Naive thymus-derived CD8-positive, alpha-beta T cell (primary cell): ENCODE data around the gene TMSB4X. TPM values are rescaled to one million over a fixed set of nuclear protein-coding genes. Genes with fewer than 3 reads are reported as not detected.
"Not testable (repeated sequence)": the region's sequence is repeated elsewhere in the genome, so short reads cannot be mapped to it uniquely, and the experiment has no call there.

Source experiments
- ATAC-seq, 2 donors: fragments of 150-1000 bp; cut with Tn5 transposase in 1 of 2; sonication (Bioruptor Pico), chemical (Tn5 transposase) in 1 of 2; 1 replicate in 1 of 2; 2 replicates in 1 of 2; pipeline ENCODE4 v1.10.0; 2021; ENCODE audit warnings: mild to moderate bottlenecking in 2 of 2, moderate library complexity in 2 of 2
- POLR2A ChIA-PET: fragments of 350-600 bp; sonication (Branson Sonifier 250); formaldehyde crosslinking; loops from one replicate; lab custom pipeline; 2021; ENCODE audit warnings: antibody characterized with exemption; lab: Charles Lee
- DNase-seq, 10 donors: peaks; one replicate each; pipeline versions ENCODE4 v3.0.0 to v3.0.0-alpha.2; 2020 to 2022
- H3K27ac Mint-ChIP-seq, 10 donors: one replicate each; pipeline ENCODE4 v1.8.0; 2020 to 2022; ENCODE audit warnings: mild to moderate bottlenecking in 10 of 10, mixed read lengths in 10 of 10, moderate library complexity in 4 of 10, inconsistent platforms in 1 of 10
- H3K27me3 Mint-ChIP-seq, 5 donors: one replicate each; pipeline ENCODE4 v1.8.0; 2021 to 2022; ENCODE audit warnings: mixed read lengths in 5 of 5
- H3K36me3 Mint-ChIP-seq, 3 donors: one replicate each; pipeline ENCODE4 v1.8.0; 2020 to 2022; ENCODE audit warnings: mixed read lengths in 3 of 3, mild to moderate bottlenecking in 2 of 3, inconsistent platforms in 1 of 3
- H3K4me1 Mint-ChIP-seq, 4 donors: one replicate each; pipeline ENCODE4 v1.8.0; 2021 to 2022; ENCODE audit warnings: mixed read lengths in 4 of 4
- H3K4me3 Mint-ChIP-seq, 10 donors: one replicate each; pipeline ENCODE4 v1.8.0; 2020 to 2022; ENCODE audit warnings: mild to moderate bottlenecking in 10 of 10, mixed read lengths in 10 of 10, moderate library complexity in 6 of 10, inconsistent platforms in 1 of 10
- H3K9me3 Mint-ChIP-seq, 9 donors: one replicate each; pipeline ENCODE4 v1.8.0; 2020 to 2022; ENCODE audit warnings: mixed read lengths in 9 of 9, mild to moderate bottlenecking in 3 of 9, inconsistent platforms in 1 of 9, moderate library complexity in 1 of 9
- polyA plus RNA-seq, 3 donors: library from polyadenylated mRNA; unstranded; fragments of 300-500 nt; fragmentation: Illumina TruSeq; gene quantifications; one replicate each; pipeline ENCODE4 v1.2.3, GENCODE V29; 2021
- total RNA-seq, 8 experiments: library from RNA in 2 of 8; stranded (reverse) in 2 of 8; gene quantifications; one replicate each; pipeline ENCODE4 v1.2.3 and lab custom pipeline; 2021 to 2026

Gene TMSB4X
- total and polyA plus RNA-seq, 5 experiments from 2014 or later = 4,350 to 30,039 (median 23,903) TPM

DNA sequence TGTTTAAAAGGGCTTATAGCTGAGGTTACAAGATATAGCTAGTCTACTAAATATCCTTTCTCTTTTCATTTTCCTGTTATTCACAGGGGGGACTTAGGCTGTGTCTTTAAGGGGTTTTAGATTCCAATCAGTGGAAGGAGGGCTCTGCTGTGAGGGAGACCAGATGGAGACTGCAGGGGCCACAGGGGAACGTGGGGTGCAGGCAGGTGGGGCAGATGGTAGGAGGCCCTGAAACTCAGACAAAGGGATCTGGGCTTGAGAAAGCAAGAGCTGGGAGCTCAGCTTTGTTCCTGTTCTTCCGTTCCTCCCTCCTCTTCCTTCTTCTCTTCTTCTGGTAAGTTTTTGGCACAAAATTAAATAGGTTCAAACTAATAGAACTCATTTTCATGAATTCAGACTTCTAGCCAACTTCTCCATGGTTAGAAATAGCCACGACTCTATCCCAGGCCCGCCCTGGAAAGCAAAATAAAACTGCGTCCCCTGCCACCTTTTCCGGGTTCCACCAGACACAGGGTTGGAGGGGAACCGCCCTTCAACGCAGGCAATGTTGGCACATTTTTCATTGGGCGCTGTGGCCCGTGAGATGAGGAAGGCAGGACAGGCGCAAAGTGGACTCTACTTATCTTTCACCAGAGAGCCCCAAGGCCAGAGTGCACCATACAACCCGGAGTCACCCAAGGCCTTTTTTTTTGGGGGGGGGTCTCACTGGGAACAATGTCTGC is 3.5 kb upstream of the TMSB4X start:
- ATAC-seq (no peak), DNase-seq (peak in 1 of 10 donors; percentile 26)
- H3K36me3 Mint-ChIP-seq = peaks cover 13 to 32% (median 15%) of the 10 kb centered on the region in 3 donors
- peak overlapping the region; percentile 97 to 99 (median 98) for H3K27ac Mint-ChIP-seq
- H3K9me3 Mint-ChIP-seq = peaks cover 0 to 17% (median 0%) of the 10 kb centered on the region in 9 donors
- POLR2A ChIA-PET = interaction anchor here (0.6 to 24.3 kb wide), 9 partner anchors 13 to 516 kb away, joined by 4 to 1336 read pairs (median 9); no protein-coding TSS in a partner anchor
- H3K27me3 Mint-ChIP-seq = no peaks in the 10 kb centered on the region
- H3K4me1 Mint-ChIP-seq = peaks cover 9 to 59% (median 38%) of the 10 kb centered on the region in 4 donors
- peak overlapping the region; percentile 85 to 99 (median 94) for H3K4me3 Mint-ChIP-seq

DNA sequence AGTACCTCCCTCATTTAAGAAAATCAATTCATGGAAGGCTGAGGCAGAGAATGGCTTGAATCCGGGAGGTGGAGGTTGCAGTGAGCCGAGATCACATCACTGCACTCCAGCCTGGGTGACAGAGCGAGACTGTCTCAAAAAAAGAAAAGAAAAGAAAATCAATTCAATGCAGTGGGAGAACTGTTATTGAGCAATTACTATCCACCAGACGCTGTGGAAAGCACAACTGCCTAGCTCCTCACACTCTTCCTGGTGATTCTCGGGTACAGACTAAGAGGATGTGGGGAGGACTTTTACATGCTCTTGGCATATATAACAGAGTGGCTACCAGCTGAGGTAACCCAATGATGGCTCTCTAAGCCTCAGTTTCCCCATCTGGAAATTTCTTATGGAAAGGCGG is 2.7 kb upstream of the TMSB4X start:
- Mint-ChIP-seq H3K27ac (peak overlapping the region; percentile 97 to 99 (median 98)), H3K4me1 (peaks cover 8 to 54% (median 32%) of the 10 kb centered on the region in 4 donors), H3K27me3 (no peaks in the 10 kb centered on the region), H3K4me3 (peak overlapping the region; percentile 85 to 99 (median 94)), H3K9me3 (peaks cover 0 to 21% (median 0%) of the 10 kb centered on the region in 9 donors), H3K36me3 (peaks cover 21 to 39% (median 23%) of the 10 kb centered on the region in 3 donors)
- DNase-seq (peak in 1 of 10 donors; percentile 7), ATAC-seq (no peak)
- POLR2A ChIA-PET = interaction anchor here (0.6 to 24.3 kb wide), 7 partner anchors 13 to 515 kb away, joined by 4 to 1336 read pairs (median 16); no protein-coding TSS in a partner anchor

DNA sequence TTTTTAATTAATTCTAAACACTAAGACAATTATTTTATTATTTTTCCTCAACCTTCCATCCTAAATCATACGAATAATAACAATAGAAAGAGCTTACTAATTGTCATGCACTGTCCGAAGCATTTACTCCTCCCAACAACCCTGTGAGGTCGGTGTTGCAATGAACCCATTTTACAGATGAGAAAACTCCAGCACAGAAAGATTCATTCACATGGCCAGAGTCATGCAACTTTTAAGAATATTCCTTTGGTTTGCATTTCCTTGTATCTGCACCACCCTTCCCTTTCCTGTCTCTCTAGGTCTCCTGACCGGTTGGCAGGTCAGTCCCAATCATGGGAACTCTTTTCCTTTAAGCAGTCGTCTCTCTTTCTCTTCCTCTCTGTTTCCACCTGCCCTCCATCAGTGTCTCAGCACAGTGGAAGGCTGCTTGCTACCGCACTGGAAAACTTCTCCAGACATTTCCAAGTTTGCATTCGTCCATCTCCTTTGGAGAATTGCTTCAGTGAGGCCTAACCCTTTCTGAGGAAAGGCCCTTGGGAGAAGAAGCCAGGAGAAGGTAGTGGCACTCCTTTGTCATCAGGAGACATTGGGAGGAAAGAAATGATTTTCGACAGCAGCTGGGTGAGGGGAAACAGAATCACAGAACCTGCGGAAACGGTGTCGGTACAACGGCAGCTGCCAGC is 1.9 kb upstream of the TMSB4X start:
- ATAC-seq (no peak), DNase-seq (no peak)
- H3K36me3 Mint-ChIP-seq = peaks cover 28 to 46% (median 31%) of the 10 kb centered on the region in 3 donors
- H3K4me1 Mint-ChIP-seq = peaks cover 8 to 49% (median 28%) of the 10 kb centered on the region in 4 donors
- peak overlapping the region; percentile 95 to 99 (median 97) for H3K4me3 Mint-ChIP-seq
- H3K9me3 Mint-ChIP-seq = peaks cover 0 to 21% (median 0%) of the 10 kb centered on the region in 9 donors
- POLR2A ChIA-PET = interaction anchor here (1.1 to 24.3 kb wide), 12 partner anchors 8 to 761 kb away, joined by 3 to 1336 read pairs (median 36); partner anchors contain the start of genes OFD1 and TRAPPC2
- no peaks in the 10 kb centered on the region for H3K27me3 Mint-ChIP-seq
- peak overlapping the region; percentile 93 to 98 (median 97) for H3K27ac Mint-ChIP-seq

DNA sequence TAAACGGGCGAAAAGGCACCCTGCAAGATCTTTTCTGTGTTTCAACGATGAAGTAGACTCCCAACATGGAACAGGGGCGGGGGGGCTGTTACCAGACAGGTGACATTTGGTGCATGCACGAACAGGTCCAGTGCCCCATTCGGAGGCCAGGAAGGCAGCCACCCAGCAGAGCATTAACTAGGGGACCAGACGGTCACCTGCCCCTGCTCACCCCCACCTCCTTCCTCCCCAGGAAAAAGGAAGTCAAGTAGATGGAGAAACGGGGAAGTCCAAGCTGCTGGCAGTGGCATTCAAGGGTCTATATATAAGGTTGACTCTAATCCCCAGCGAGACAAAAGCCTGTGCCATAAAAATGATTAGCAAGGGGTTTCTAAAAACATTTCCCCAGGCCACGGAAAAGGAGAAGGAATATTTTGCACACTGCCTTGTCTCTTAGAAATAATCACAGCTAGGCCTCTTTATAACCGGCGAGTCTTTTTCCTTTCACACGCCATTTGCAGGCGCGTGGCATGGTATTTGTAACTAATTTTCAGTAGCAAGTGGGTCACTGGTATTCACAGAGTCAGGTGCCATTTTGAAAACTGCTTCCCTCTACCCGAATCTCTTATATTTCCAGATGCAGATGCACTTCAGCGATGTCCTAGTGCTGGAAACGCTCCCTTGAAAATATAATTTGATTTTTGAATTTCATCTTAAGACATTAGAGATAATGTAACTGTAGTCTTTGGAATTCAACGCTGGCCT is 1.2 kb upstream of the TMSB4X start:
- peaks cover 33 to 46% (median 34%) of the 10 kb centered on the region in 3 donors for H3K36me3 Mint-ChIP-seq
- DNase-seq (peak in 8 of 10 donors; percentile 20 to 79 (median 54)), ATAC-seq (peak; percentile 6 to 7)
- H3K4me1 Mint-ChIP-seq = peaks cover 9 to 48% (median 28%) of the 10 kb centered on the region in 4 donors
- H3K4me3 Mint-ChIP-seq = peak overlapping the region; percentile 95 to 99 (median 97)
- POLR2A ChIA-PET = interaction anchor here (1.1 to 24.3 kb wide), 15 partner anchors 9 to 761 kb away, joined by 3 to 1336 read pairs (median 16); partner anchors contain the start of genes OFD1 and TRAPPC2
- peak overlapping the region; percentile 93 to 98 (median 97) for H3K27ac Mint-ChIP-seq
- peaks cover 0 to 21% (median 0%) of the 10 kb centered on the region in 9 donors for H3K9me3 Mint-ChIP-seq
- H3K27me3 Mint-ChIP-seq = no peaks in the 10 kb centered on the region

DNA sequence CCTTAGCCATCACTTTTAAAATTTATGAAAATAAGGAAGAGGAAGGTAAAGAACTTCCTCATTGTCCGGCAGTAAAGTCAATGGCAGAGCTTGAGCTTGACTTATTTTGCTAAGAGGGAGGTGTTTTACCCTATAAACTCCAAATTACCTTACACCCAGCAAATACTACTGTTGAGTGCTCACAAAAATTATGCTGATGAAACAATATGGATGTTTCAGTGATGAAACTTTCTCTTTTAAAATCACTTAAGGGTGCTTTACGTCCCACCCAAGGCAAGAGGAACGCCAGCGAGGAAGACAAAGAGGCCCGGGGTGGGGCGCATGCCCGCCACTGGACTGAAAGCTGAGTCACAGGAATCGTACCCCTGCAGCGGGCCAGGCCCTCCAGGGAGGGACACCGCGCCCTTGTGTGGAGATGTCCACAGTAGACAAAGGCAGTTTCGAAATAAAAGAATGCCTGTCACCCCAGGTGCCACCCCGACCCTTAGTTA is 560 bp upstream of the TMSB4X start:
- H3K4me3 Mint-ChIP-seq = peak overlapping the region; percentile 95 to 99 (median 97)
- DNase-seq (peak in 3 of 10 donors; percentile 23 to 73 (median 40)), ATAC-seq (peak; percentile 8 to 22)
- H3K36me3 Mint-ChIP-seq = peaks cover 33 to 46% (median 34%) of the 10 kb centered on the region in 3 donors
- POLR2A ChIA-PET = interaction anchor here (0.6 to 24.3 kb wide), 20 partner anchors 9 to 760 kb away, joined by 3 to 1336 read pairs (median 7); partner anchors contain the start of genes OFD1 and TRAPPC2
- H3K27ac Mint-ChIP-seq = peak overlapping the region; percentile 93 to 98 (median 97)
- peaks cover 0 to 21% (median 0%) of the 10 kb centered on the region in 9 donors for H3K9me3 Mint-ChIP-seq
- H3K4me1 Mint-ChIP-seq = peaks cover 9 to 48% (median 27%) of the 10 kb centered on the region in 4 donors
- no peaks in the 10 kb centered on the region for H3K27me3 Mint-ChIP-seq

DNA sequence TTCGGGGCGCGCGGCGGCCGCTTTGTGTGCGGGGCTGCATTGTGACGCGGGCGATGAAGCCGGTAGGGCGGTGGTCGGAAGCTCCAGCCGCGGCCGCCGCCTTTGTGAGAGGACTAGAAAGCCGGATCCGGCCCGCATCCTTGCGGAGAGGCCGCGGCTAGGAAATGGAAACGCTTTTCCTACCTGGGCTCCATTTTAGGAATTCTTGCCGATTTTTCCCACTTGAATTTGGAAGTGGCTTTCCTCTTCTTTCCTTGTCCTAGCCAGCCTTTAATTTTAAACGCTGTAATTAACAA is 708 bp downstream of the TMSB4X start:
- H3K36me3 Mint-ChIP-seq = peaks cover 33 to 46% (median 34%) of the 10 kb centered on the region in 3 donors
- no peaks in the 10 kb centered on the region for H3K27me3 Mint-ChIP-seq
- H3K27ac Mint-ChIP-seq = peak overlapping the region; percentile 93 to 98 (median 97)
- H3K9me3 Mint-ChIP-seq = peaks cover 0 to 21% (median 0%) of the 10 kb centered on the region in 9 donors
- DNase-seq (peak in 1 of 10 donors; percentile 15), ATAC-seq (no peak)
- peak overlapping the region; percentile 95 to 99 (median 97) for H3K4me3 Mint-ChIP-seq
- H3K4me1 Mint-ChIP-seq = peaks cover 10 to 50% (median 24%) of the 10 kb centered on the region in 4 donors
- POLR2A ChIA-PET = interaction anchor here (0.6 to 24.3 kb wide), 16 partner anchors 8 to 513 kb away, joined by 3 to 1336 read pairs (median 12); partner anchors contain the start of gene FAM9C

- POLR2A ChIA-PET = interaction anchor here (0.6 to 24.3 kb wide), 16 partner anchors 8 to 512 kb away, joined by 3 to 1336 read pairs (median 12); partner anchors contain the start of gene FAM9C
- peak overlapping the region; percentile 93 to 98 (median 97) for H3K27ac Mint-ChIP-seq
- H3K9me3 Mint-ChIP-seq = peaks cover 0 to 21% (median 0%) of the 10 kb centered on the region in 9 donors
- peaks cover 9 to 50% (median 23%) of the 10 kb centered on the region in 4 donors for H3K4me1 Mint-ChIP-seq
- DNase-seq = peak in 3 of 10 donors; percentile 32 to 73 (median 46)
- H3K27me3 Mint-ChIP-seq = no peaks in the 10 kb centered on the region
- H3K36me3 Mint-ChIP-seq = peaks cover 33 to 46% (median 34%) of the 10 kb centered on the region in 3 donors
- ATAC-seq = no peak
- H3K4me3 Mint-ChIP-seq = peak overlapping the region; percentile 95 to 99 (median 97)
Observed at GRCh38 chrX:12975991-12976558, 1.2 kb downstream of the TMSB4X start.

GRCh38 chrX:12976819-12977732 is 2.2 kb downstream of the TMSB4X start:
- Mint-ChIP-seq H3K4me3 (peak overlapping the region; percentile 93 to 99 (median 96)), H3K27ac (peak overlapping the region; percentile 96 to 100 (median 98)), H3K4me1 (peaks cover 11 to 50% (median 24%) of the 10 kb centered on the region in 4 donors), H3K36me3 (peaks cover 33 to 46% (median 34%) of the 10 kb centered on the region in 3 donors), H3K9me3 (peaks cover 0 to 21% (median 0%) of the 10 kb centered on the region in 9 donors)
- DNase-seq = peak in 2 of 10 donors; percentile 29 to 32
- not testable (repeated sequence) for H3K27me3 Mint-ChIP-seq, ATAC-seq
- POLR2A ChIA-PET = interaction anchor here (0.7 to 24.3 kb wide), 19 partner anchors 8 to 511 kb away, joined by 3 to 1336 read pairs (median 7); partner anchors contain the start of gene FAM9C

DNA sequence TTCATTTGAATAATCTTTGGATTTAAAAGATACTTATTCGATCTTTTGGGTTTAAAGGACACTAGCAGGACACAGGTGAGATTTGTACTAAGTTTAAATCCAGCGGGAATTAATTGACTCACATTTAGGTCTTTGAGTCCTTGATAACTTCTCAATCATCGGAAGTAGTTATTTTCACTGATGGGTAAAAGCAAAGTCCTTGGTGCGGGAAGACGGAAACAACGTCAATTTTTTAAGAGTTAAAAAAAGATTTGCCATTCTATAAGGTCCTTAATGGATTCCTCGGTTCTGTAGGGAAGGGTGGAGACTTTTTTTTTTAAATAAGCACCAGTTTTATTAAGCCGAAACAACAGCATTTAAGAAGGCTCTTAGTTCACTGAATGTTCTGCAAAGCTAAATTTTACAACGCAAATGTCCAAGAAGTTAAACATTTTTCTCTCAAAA is 2.9 kb downstream of the TMSB4X start:
- Mint-ChIP-seq H3K27ac (peak overlapping the region; percentile 96 to 100 (median 98)), H3K36me3 (peaks cover 33 to 45% (median 34%) of the 10 kb centered on the region in 3 donors), H3K9me3 (peaks cover 0 to 21% (median 0%) of the 10 kb centered on the region in 9 donors), H3K4me1 (peaks cover 11 to 51% (median 29%) of the 10 kb centered on the region in 4 donors), H3K27me3 (no peaks in the 10 kb centered on the region), H3K4me3 (peak overlapping the region; percentile 93 to 99 (median 96))
- POLR2A ChIA-PET = interaction anchor here (0.9 to 24.3 kb wide), 13 partner anchors 9 to 510 kb away, joined by 3 to 1336 read pairs (median 47); partner anchors contain the start of gene FAM9C
- peak in 1 of 2 donors; percentile 0 for ATAC-seq
- DNase-seq = no peak
